SHP77 (cell line): Measurements from ENCODE around the gene DSP.

Experiments
- DNase-seq, 2 experiments: peaks; one replicate each; lab custom pipeline; 2025; lab: John Stamatoyannopoulos, UW

The DSP gene

DNA sequence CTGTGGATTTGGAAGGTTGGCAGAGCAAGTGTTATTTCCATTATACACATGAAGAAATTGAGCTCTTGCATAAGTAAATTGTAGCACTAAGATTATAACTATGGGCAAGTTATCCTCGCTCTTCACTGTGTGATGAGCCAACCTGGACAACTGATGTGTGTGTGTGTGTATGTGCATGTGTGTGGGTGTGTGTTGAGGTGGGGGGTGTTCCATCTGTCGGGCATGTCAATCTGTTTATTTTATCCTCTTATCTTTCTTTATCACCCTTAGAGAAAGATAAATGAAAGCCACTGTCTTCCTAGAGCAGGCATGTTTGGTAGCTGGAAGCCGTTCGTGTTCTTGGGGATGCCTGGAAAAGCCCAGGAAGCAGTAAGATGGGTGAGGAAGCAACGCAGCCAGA, 3.0 kb upstream of the DSP start:
- DNase-seq: no peak

DNA sequence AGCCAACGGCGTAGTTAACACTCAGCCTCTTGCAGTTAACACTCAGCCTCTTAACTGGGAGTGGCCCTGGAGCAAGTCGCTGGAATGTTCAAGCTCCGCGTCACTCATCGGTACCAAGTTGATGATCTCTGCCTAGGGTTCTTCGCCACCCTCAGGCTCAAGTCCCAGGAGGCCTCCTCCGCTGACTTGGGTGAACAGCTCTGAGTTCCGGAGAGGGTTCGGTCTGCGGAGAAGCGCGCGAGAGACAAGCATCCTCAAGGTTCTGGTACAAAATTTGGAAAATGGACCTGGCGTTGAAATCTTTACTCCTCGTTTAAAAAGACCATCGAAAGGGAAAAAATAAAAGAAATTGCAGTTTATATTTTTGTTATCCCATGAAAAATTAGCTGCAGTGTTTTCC, 876 bp upstream of the DSP start:
- no peak for DNase-seq

DNA sequence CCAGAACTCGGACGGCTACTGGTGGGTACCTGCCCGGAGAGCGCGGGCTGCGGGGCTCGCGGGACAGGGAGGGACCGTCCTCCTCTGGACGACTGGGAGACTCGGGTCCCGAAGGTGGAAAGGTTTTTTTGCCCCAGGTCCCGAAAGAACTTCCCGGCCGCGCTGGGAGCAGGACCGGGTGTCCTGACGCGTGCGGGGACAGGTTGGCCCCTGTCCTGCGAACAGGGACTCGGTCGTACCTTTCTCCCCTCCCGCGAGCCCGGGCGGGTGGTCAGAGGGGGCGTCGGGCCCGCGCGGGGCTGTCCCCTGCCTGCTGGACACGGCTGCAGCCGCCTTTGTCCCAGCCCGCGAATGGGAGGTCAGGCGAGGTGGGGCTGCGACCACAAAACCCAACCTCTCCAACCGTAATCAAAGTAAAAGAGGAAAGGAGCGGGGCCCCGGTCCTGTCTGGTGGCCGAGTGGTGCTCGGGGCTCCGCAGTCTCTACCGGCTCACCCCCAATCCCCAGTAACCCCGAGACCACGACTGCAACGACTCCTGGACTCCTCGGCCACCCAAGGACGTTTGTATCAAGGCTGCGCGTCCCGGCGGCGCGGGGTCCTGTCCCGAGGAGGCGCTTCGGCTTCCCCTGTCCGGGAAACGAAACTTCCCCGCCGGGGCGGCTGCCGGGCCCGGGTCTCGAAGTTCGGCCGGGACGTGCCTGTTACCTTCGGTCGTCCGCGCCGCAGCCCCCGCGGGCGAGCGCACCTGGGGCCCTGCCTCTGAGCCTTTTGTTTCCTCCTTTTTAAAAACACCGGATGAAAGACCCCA, 798 bp downstream of the DSP start:
- DNase-seq: no peak

DNA sequence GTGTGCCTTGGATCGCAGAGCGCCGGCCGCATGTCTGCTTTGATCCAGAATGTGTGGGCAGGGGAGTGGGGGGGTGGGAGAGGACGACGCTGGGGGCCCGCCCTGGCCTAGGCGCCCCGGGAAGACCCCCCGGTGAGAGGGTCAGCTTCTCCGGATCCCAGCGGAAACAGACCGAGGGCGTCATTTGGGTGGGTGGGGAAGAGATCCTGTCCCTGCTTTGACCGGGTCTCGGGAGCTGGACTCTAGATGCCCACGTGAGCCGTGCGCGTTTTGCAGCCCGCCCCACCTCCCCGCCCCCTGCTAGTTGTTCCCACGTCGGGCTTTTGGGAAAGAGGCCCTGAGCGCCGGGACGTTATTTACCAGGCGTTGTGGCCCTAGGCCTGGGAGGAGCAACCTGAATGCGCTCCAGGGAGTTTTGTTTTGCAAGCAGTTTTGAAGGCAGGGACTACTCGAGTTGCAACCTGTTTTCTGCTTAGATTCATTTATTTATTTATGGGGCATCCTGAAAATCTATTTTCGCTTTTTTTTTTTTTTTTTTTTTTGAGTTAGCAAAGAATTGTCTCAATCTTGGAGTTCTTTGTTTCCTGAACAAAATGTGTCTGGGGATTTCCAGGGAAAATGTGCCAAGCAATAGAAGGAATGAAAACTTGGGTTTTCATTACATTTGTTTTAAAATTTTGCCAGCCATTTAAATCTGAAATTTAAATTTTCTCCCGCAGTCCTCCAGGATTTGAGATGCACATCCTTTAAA, 1.6 kb downstream of the DSP start:
- no peak for DNase-seq

DNA sequence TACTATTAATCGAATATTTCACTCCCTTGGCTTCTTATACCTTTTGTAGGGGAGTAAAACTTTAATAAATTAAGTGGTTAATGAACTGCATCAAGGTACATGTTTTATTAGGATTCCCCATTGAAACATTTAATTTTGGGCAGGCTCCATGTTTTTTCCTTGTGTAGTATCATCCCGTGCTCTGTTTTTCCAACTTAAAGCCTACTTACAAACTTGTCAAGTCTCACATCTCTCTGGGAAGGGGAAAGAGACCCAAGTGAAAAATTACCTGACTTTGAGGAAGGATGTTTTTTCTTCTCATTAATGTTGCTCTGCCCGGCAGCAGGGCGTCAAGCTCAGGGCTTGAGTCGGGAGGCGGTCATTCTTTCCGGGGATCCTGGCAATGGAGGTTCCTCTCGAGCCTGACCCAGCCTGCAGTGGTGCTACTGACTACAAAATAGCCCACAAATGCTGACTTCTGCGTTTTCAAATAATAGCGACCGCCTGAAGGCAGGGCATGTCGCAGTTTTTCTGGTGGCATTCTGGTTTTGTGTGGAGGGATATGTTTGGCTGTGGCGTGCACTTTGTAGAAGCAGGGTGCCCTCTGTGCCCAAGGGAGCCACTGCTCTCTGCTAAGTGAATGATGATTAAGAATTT, 2.4 kb downstream of the DSP start:
- DNase-seq: no peak

DNA sequence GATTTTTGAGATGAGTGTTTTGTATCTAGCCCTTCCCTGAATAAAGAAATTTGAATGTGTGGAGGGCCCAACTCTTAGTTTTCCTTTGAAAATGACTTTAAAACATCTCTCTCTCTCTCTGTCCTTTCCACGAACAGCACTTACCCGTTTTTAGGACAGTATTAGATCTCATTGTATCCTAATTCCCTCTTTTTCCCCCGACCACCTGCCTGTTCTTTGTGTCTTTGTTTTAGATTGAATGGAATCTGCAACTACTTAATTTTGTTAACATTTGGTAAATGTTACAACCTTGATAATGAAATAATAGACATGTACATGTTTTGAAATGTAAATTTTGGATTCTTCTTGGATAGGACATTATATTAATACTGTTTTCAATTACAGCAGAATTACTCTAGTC, 3.1 kb downstream of the DSP start:
- no peak for DNase-seq

DNA sequence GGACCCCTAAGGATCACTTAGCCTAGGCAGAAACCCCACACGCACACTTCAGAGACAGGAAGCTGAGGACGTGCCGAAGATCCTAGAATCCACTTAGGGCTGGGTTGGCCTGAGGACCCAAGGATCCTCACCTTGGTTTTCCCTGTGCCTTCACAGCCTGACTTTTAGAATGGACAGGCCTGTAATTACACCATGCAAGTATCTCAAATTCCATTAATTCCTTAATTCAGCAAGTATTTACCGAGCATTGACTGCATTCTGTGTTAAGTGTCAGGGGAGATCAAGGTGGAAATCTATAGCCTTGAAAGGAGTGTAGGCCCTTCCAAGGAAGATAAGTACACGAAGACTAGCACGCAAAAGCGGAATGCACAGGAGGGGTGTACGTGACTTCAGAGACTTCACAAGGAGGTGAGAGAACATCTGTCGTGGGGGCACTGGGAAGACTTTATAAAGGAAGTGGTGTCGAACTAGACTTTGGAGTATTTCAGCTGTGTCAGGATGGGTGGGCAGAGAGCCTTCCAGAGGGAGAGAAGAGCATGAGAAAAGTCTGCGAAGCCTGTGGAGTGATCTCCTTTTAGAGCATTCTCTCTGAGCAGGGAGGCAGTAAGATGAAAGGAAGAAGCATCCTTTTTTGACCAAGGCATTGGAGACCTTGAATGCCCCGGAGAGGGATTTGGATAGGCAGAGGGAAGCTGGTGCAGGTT, 4.0 kb downstream of the DSP start:
- DNase-seq: no peak

DNA sequence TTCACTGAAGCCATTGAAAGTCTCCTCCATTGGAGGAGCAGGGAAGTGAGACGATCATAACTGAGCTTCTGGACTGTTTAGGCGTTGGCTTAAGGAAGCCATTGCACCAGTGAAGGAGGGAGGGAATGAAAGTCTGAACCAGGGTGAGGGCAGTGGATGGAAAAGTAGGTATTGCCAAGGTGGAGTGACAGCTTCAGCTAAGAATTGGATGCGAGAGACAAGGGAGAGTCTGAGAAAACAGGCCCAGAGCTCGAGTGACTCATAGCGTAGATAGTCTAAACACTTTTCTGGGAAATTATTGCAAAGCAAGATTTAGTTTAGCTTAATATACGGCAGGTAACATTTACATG, 4.5 kb downstream of the DSP start:
- no peak for DNase-seq

DNA sequence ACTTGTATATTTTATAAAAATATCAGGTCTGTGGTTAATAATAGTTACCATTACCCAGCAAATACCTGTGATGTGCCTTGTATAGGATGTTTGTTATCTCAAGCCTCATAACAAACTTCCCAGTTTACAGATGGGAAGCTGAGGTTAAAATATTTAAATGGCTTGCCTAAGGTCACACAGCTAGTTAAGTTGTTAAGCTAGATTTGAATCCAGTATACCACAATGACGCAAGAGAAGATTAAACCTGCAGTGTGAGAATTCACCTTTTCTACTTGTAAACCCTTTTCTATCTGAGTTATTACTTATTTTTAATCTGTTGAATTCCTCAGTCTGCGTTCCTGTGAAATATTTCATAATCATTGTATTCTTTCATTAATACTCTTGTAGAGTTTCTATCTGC, 4.9 kb downstream of the DSP start:
- DNase-seq: no peak

DNA sequence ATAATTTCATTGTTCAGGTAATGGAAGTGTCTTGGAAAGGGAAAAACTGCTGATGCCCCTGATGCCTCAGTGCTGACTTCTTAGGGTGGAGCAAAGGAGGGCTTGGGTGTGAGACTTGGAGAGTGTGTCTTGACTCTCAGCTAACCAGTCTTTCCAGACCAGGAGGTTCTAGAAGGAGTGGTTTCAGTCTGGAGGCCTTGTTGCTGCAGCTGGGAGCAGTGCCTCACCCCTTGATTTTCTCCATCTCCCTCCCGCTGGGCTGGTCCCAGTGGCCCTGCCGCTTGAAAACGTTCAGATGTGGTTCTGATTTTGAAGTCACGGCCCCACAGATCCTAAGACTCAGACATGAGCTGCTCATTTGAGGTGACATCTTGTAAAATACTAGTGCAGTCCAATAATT, 5.4 kb downstream of the DSP start:
- no peak for DNase-seq

DNA sequence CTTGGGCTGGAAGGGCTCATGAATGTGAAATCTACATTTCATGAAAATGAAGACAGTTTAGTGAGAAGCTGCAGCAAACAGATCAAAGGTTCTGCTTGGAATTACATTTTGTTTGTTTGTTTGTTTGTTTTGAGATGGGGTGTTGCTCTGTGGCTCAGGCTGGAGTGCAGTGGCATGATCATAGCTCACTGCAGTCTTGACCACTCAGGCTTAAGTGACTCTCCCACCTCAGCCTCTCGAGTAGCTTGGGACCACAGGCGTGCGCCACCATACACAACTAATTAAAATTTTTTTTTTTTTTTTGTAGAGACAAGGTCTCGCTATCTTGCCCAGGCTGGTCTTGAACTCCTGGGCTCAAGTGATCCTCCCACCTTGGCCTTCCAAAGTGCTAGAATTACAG, 5.8 kb downstream of the DSP start:
- DNase-seq: no peak

DNA sequence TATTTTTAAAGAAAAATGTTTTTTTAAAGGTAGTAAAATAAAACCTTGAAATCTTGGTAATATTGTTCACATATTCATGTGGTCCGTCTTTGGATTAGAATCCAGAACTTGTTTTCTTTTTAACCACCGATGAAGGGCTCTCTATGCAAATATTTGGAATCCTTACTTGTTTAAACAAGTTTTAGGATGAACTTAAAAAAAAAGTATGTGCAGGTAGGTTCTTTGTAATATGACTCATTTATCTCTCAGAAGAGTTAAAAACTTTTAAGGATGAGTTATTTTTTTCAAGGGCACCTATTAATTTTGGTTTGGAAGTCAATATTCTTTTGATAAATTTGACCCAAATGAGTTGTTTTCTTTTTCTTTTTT, 8.9 kb downstream of the DSP start:
- no peak for DNase-seq

DNA sequence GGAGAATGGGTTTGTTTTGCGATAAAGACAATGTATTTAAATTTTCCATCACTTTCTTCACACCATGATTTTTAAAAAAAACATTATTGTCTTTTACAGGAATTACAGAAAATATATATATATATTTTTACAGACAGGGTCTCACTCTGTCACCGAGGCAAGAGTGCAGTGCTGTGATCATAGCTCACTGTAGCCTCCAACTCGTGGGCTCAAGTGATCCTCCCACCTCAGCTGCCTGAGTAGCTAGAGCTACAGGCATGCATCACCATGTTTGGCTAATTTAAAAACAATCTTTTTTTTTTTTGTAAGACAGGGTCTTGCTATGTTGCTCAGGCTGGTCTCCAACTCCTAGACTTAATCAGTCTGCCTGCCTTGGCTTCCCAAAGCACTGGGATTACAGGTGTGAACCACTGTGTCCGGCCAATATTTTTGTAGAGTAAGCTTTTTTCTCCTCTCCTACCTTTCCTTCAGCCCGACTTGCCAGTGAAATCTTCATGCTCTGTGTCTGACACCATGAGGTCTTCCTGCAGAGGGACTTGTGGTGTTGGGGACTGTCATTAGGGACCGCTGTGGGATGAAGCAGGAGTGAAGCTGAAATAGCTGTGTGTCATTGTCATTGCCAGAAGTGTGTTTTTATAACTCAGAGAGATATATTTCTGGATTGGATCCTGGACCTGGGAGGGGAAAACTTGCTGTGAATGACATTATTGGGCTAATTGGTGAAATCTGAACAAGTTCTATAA, 13.2 kb downstream of the DSP start:
- no peak for DNase-seq

DNA sequence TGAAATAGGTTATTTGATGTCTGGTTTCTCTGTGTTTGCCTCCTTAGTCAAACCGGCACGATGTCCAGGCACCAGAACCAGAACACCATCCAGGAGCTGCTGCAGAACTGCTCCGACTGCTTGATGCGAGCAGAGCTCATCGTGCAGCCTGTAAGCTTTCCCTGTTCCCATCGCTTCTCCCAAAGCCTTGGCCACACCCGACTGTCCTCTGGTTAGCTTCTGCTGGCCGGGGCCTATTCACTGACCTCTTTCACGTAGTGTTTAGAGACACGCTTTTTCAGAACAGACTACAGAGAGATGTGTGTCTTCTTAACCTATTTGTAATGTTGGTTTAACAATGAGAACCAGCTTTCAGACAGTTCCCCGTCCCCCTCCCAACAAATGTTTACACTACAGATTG, 14.2 kb downstream of the DSP start:
- DNase-seq: no peak

DNA sequence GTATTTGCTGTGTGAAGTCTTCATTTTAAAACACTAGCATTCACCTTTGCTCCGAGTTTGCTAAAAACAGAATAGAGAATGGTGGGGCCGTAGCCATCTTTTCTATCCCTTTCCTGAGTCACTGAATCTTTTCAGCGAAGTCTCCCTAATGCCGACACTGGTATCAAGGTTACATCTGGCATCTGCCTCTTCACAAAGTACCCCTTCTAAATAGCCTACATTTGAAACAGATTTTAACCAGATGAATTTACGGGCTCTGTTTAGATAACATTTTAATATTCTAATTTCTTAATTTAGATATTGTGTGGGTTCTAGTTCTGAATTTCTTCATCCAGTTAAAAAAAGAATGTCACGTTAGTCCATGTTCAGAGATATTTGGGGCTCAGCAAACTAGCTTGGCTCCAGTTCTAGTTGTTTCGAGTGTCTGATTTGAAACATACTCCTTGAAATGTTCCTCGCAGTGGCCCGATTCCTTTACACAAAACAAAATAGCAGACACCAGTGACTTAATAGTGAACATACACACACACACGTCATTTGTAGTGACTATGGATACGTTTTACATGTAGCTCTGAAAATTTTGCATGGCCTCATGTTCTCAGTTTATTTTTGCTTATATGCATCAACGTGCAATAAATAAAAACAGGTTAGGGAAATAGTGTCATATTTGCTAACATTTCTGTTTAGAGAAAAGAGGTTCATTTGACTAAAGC, 15.1 kb downstream of the DSP start:
- no peak for DNase-seq

DNA sequence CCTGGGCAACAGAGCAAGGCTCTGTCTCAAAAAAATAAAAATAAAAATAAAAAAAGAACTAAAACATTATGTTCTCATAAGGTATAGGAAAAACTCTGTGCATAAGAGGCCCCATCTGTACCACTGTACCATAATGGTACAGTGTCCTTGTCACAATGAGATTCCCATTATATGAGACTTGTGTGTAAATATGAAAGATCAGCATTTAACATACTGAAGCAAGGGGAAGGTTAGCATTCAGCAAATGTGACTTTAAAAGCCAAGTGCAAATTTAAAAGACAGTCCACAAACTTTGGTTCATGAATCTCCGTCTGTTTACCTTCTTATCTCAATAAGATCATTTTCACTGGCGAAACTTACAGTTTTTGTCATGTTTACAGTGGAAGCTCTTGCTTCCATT, 16.2 kb downstream of the DSP start:
- no peak for DNase-seq

DNA sequence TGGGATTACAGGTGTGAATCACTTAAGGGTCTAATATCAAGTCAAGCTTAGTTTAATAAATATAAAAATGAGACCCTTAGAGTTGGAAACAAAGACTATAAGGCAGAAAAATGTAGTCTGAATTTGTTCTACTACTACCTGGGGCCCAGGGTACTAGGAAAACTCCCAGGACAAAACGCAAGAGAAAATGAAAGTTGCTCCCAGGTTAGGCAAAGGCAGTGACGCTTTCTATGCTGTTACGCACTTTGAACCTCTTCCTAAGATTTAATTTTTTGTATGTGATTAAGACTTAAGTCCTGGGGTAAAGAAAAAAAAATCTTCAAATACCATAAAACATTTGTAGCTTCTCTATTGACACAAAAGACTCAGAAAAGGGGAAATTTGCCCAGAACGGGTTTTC, 17.3 kb downstream of the DSP start:
- DNase-seq: no peak

DNA sequence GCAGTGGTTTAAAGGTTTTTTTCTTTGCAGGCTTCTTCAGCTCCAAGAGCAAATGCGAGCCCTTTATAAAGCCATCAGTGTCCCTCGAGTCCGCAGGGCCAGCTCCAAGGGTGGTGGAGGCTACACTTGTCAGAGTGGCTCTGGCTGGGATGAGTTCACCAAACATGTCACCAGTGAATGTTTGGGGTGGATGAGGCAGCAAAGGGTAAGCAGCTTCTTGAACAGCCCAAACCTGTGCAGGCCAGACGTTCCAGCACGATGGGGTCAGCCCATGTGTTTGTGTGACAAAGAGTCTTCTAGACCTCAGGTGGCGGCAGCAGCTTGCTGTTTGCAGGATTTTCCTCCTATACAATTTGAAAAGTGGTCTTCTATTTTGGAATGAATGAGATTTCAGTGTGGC, 17.7 kb downstream of the DSP start:
- no peak for DNase-seq

DNA sequence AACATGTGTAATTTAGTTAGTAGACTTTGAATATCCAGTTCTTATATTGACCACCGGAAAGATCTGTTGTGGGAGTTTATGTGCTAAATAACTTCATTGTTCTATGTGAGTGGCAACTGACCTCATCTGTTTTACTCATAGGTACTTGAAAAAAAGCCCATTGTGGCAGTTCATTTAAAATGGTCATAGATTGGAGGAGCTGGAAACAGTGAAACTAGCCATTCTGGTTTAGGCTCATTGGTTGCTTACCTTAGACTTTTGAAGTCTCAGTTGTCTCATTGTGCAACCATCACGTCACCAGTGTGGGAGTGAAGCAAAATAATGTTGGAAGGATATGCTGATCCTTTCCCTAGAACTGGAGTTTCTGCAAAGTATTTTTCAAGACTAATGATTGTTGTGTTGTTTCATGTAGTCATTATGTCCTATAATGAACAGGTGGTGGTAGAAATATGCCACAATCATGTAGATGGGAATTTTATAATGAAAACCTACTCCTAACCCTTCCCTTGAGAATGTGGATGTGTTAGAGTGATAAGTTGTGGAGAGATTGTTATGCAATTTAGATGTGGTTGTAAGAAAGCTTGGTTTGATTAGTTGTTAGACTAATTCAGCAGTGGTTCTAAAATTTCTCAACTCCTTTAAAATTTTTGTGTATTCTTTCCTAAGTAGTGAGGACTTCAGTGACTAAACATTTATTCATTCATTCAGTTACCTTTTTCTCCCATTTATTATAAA, 18.3 kb downstream of the DSP start:
- DNase-seq: no peak

DNA sequence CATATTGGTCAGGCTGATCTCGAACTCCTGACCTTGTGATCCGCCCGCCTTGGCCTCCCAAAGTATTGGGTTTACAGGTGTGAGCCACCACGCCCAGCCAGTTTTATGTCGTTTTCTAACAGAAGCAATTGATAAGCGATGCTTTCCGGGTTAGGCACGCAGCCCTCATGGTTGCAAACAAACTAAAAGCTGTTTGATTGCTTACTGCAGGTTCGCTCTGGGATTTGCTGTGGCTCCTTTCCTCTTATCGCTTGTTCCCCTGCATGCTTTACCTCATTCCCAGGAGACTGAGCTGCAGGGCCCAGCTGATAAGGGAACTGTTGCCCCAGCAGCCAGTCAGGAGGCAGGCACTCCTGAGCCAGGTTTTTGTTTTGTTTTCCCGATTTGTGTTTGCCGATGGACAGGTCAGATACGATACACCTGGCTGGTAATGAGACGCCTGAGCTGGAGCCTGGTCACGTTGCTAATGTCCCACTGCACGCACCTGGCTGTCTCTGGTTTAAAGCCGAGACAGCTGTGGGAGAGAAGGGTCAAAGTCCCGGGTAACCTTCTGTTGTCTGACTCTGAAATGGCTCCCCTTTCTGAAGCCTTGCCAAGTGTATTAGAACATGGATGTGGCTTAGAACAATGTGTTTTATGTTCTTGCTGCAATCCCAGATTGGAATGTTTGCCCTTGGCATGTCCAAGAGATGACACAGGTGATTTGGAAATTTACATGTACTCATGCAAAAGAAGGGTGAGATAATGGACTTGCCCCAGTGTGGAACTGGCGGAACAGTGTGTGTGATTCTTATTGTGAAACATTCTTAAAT, 19.9 kb downstream of the DSP start:
- peak; percentile 61 to 62 for DNase-seq
